ENCODE results near the gene YARS2.

DNA sequence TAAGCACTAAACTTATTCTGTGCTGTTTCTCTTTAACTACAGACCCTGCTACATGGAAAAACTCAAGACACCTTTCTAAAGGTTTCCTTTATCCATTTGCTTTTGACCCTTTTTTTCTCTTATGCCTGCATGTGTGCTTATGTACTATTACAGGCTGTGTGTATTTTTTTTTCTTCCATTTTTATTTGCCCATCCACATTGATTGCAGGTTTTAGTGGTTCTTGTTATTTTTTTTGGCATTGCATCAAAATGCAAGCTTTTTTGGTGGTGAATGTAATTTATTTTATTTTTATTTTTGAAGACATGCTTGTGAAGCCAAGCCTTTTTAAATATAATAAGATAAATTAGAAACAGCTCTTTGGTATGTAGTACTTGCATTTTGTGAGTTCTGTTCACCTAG lies 49.9 kb downstream of the YARS2 start:
- TF ChIP-seq CTCF (IDR thresholded peaks at IDR 0.05; ENCODE audit: low read depth, low read length, poor library complexity, severe bottlenecking), result no peak
- no peak for TF ChIP-seq EZH2phosphoT487 (IDR thresholded peaks at IDR 0.05; ENCODE audit: borderline replicate concordance, low read length)
